ENCODE data around the gene PCSK4. TPM values are rescaled to one million over a fixed set of nuclear protein-coding genes. Genes with fewer than 3 reads are reported as not detected.

PCSK4 gene
- total RNA-seq, 2 experiments from 2014 or later: 4.4 to 4.7 TPM

- CTCF ChIA-PET: no interaction called here
- no peak for ATAC-seq
- POLR2A ChIA-PET: interaction anchor here (1.0 kb wide), 2 partner anchors 11 to 51 kb away, joined by 3 read pairs; no protein-coding TSS in a partner anchor
- no peaks in the 10 kb centered on the region for H3K9me3 Mint-ChIP-seq
- H3K27ac Mint-ChIP-seq: no peak overlapping the region
- peak overlapping the region; percentile 66 for H3K4me3 Mint-ChIP-seq
- intact Hi-C loops (cut with micrococcal nuclease): no loop called here
- DNase-seq: no peak
- no peaks in the 10 kb centered on the region for H3K36me3 Mint-ChIP-seq (ENCODE audit: low read depth)
- peaks cover 9% of the 10 kb centered on the region for H3K4me1 Mint-ChIP-seq (ENCODE audit: low read depth)
- no peak for TF ChIP-seq CTCF (IDR thresholded peaks at IDR 0.05)
- peaks cover 5% of the 10 kb centered on the region for H3K27me3 Mint-ChIP-seq
Observed at GRCh38 chr19:1491849-1492170, 1.7 kb upstream of the PCSK4 start.

- intact Hi-C loops (cut with micrococcal nuclease): no loop called here
- ChIA-PET POLR2A (interaction anchor here (1.0 kb wide), 2 partner anchors 46 to 51 kb away, joined by 3 read pairs; no protein-coding TSS in a partner anchor), CTCF (interaction anchor here (0.7 to 1.3 kb wide), 3 partner anchors 18 to 1345 kb away, joined by 3 read pairs; no protein-coding TSS in a partner anchor)
- Mint-ChIP-seq H3K4me1 (ENCODE audit: low read depth) (peaks cover 9% of the 10 kb centered on the region), H3K9me3 (no peaks in the 10 kb centered on the region), H3K4me3 (peak within 1 kb of the TSS; percentile 86), H3K27ac (peak within 1 kb of the TSS; percentile 81), H3K27me3 (peaks cover 5% of the 10 kb centered on the region), H3K36me3 (ENCODE audit: low read depth) (no peaks in the 10 kb centered on the region)
- TF ChIP-seq CTCF (IDR thresholded peaks at IDR 0.05): no peak
- DNase-seq (no peak), ATAC-seq (no peak)
Observed at GRCh38 chr19:1491114-1491848, 1.1 kb upstream of the PCSK4 start, which contains the start of gene REEP6. TSS of gene REEP6 (plus strand) at chr19:1491181. CDS start at chr19:1491270, 89 bp downstream.

GRCh38 chr19:1489463-1490310 lies 463 bp downstream of the PCSK4 start:
- no peak for TF ChIP-seq CTCF (IDR thresholded peaks at IDR 0.05)
- intact Hi-C loops (cut with micrococcal nuclease): no loop called here
- CTCF ChIA-PET: no interaction called here
- Mint-ChIP-seq H3K4me3 (peak overlapping the region; percentile 61), H3K9me3 (no peaks in the 10 kb centered on the region), H3K27me3 (peaks cover 5% of the 10 kb centered on the region), H3K27ac (no peak overlapping the region), H3K36me3 (ENCODE audit: low read depth) (no peaks in the 10 kb centered on the region), H3K4me1 (ENCODE audit: low read depth) (peaks cover 9% of the 10 kb centered on the region)
- ATAC-seq (no peak), DNase-seq (peak; percentile 44)
- POLR2A ChIA-PET: interaction anchor here (1.0 kb wide), 1 partner anchor 8 kb away, joined by 3 read pairs; no protein-coding TSS in a partner anchor

- no peaks in the 10 kb centered on the region for H3K9me3 Mint-ChIP-seq
- H3K4me3 Mint-ChIP-seq: no peak overlapping the region
- H3K27me3 Mint-ChIP-seq: peaks cover 5% of the 10 kb centered on the region
- TF ChIP-seq CTCF (IDR thresholded peaks at IDR 0.05): no peak
- H3K36me3 Mint-ChIP-seq (ENCODE audit: low read depth): no peaks in the 10 kb centered on the region
- H3K4me1 Mint-ChIP-seq (ENCODE audit: low read depth): peaks cover 9% of the 10 kb centered on the region
- ChIA-PET CTCF (no interaction called here), POLR2A (no interaction called here)
- ATAC-seq (no peak), DNase-seq (no peak)
- no peak overlapping the region for H3K27ac Mint-ChIP-seq
- intact Hi-C loops (cut with micrococcal nuclease): no loop called here
Observed at GRCh38 chr19:1488282-1488601, 1.9 kb downstream of the PCSK4 start.
